SK-N-SH (cell line): ENCODE data around the gene BMP8A. TPM values are rescaled to one million over a fixed set of nuclear protein-coding genes. Genes with fewer than 3 reads are reported as not detected.
A peak's percentile ranks its signal among the peaks of the same experiment; 100 is the strongest.

Experiments
- CTCF ChIA-PET: fragments of 300-600, 350-600 bp; formaldehyde crosslinking; extraction: SDS; loops from one replicate; lab custom pipeline; 2021; lab: Yijun Ruan, JAX
- POLR2A ChIA-PET: fragments of 350-600 bp; sonication (Branson Sonifier 250); formaldehyde crosslinking; extraction: SDS; loops from one replicate; lab custom pipeline; 2020; ENCODE audit warnings: antibody characterized with exemption, inconsistent platforms; lab: Yijun Ruan, JAX
- DNase-seq: peaks from one replicate; pipeline ENCODE4 v3.0.0; 2012
- H2AFZ ChIP-seq: fragments of 200-600 bp; sonication (generic); 2 replicates; pipeline ENCODE4 v1.8.1; 2016; ENCODE audit warnings: antibody characterized with exemption, mild to moderate bottlenecking, low read depth
- H3F3A ChIP-seq: fragments of 200-600 bp; sonication (generic); replicated peaks from 2 replicates; pipeline ENCODE3; 2016; ENCODE audit warnings: antibody characterized with exemption, mild to moderate bottlenecking; ENCODE audit not compliant: insufficient read depth
- H3K27ac ChIP-seq, 2 experiments: fragments of 200-500 bp in 1 of 2; fragments of 200-600 bp in 1 of 2; sonication (Bioruptor generic) in 1 of 2; sonication (generic), shearing (Covaris generic) in 1 of 2; 2 replicates each; pipeline versions ENCODE4 v1.5.1 to v1.6.1; 2014 to 2016; ENCODE audit warnings: low read depth in 2 of 2, inconsistent platforms in 1 of 2, low read length in 1 of 2, mild to moderate bottlenecking in 1 of 2, mixed read lengths in 1 of 2
- H3K27me3 ChIP-seq: fragments of 200-600 bp; sonication (generic), shearing (Covaris generic); 2 replicates; pipeline ENCODE4 v1.6.1; 2016; ENCODE audit warnings: mixed run types; ENCODE audit not compliant: insufficient read depth
- H3K36me3 ChIP-seq, 2 experiments: fragments of 200-500 bp in 1 of 2; fragments of 200-600 bp in 1 of 2; sonication (Bioruptor generic) in 1 of 2; sonication (generic) in 1 of 2; replicated peaks in 1 of 2; 2 replicates each; pipeline versions ENCODE3 to v1.5.1; 2014 to 2016; ENCODE audit warnings: low read length in 1 of 2, mild to moderate bottlenecking in 1 of 2; ENCODE audit not compliant: insufficient read depth in 2 of 2, control insufficient read depth in 1 of 2
- H3K4me1 ChIP-seq, 2 experiments: fragments of 200-500 bp in 1 of 2; fragments of 200-600 bp in 1 of 2; sonication (Bioruptor generic) in 1 of 2; sonication (generic), shearing (Covaris generic) in 1 of 2; 2 replicates each; pipeline versions ENCODE4 v1.5.1 to v1.6.1; 2014 to 2016; ENCODE audit warnings: low read depth in 1 of 2, low read length in 1 of 2, mixed run types in 1 of 2; ENCODE audit not compliant: insufficient read depth in 2 of 2, control insufficient read depth in 1 of 2
- H3K4me2 ChIP-seq: fragments of 200-600 bp; sonication (generic), shearing (Covaris generic); 2 replicates; pipeline ENCODE4 v1.6.1; 2017; ENCODE audit warnings: mixed run types
- H3K4me3 ChIP-seq, 2 experiments: fragments of 200-500 bp in 1 of 2; fragments of 200-600 bp in 1 of 2; sonication (Bioruptor generic) in 1 of 2; sonication (generic), shearing (Covaris generic) in 1 of 2; 2 replicates each; pipeline versions ENCODE4 v1.5.1 to v1.8.1; 2014 to 2016; ENCODE audit warnings: low read depth in 2 of 2, inconsistent platforms in 1 of 2, low read length in 1 of 2, mild to moderate bottlenecking in 1 of 2, mixed read lengths in 1 of 2, moderate library complexity in 1 of 2
- H3K79me2 ChIP-seq: fragments of 200-600 bp; sonication (generic); 2 replicates; pipeline ENCODE4 v1.8.1; 2017; ENCODE audit warnings: mild to moderate bottlenecking; ENCODE audit not compliant: insufficient read depth
- H3K9ac ChIP-seq: fragments of 200-600 bp; sonication (generic); 2 replicates; pipeline ENCODE4 v1.6.1; 2017; ENCODE audit warnings: mixed run types
- H3K9me2 ChIP-seq: fragments of 200-600 bp; sonication (generic); 2 replicates; pipeline ENCODE4 v1.6.1; 2017; ENCODE audit warnings: mixed run types
- H3K9me3 ChIP-seq: fragments of 200-600 bp; sonication (generic); 2 replicates; pipeline ENCODE4 v1.6.1; 2017; ENCODE audit warnings: mixed run types, mild to moderate bottlenecking, moderate library complexity
- H4K20me1 ChIP-seq: fragments of 200-600 bp; sonication (generic); 2 replicates; pipeline ENCODE4 v1.6.1; 2017; ENCODE audit warnings: mild to moderate bottlenecking, mixed run types; ENCODE audit not compliant: insufficient read depth
- CHD2 ChIP-seq: fragments of 150-350 bp; IDR thresholded peaks from 2 replicates; pipeline ENCODE4 v1.6.1; 2018; ENCODE audit warnings: low read length; ENCODE audit not compliant: partially characterized antibody
- EP300 ChIP-seq, 2 experiments: IDR thresholded peaks; 2 replicates each; pipeline versions ENCODE4 v1.4.0 to v1.6.1; 2012; ENCODE audit warnings: borderline replicate concordance in 1 of 2, low read depth in 1 of 2, low read length in 1 of 2
- EZH2phosphoT487 ChIP-seq: fragments of 200-600 bp; sonication (generic); IDR thresholded peaks from 2 replicates; pipeline ENCODE4 v1.6.1; 2017; ENCODE audit warnings: low read depth, mixed run types, mild to moderate bottlenecking, antibody characterized with exemption, moderate library complexity, borderline replicate concordance
- FOSL2 ChIP-seq: IDR thresholded peaks from 2 replicates; pipeline ENCODE4 v1.4.0; 2012; ENCODE audit warnings: low read depth, mild to moderate bottlenecking, moderate library complexity, borderline replicate concordance
- FOXJ3 ChIP-seq: sonication (generic); formaldehyde crosslinking; IDR thresholded peaks from 2 replicates; pipeline ENCODE4 v1.5.1; 2020; ENCODE audit warnings: mild to moderate bottlenecking, missing genetic modification reagents
- FOXM1 ChIP-seq: IDR thresholded peaks from 2 replicates; pipeline ENCODE4 v1.4.0; 2012; ENCODE audit warnings: low read depth, mild to moderate bottlenecking
- GABPA ChIP-seq: IDR thresholded peaks from 2 replicates; pipeline ENCODE4 v1.4.0; 2012; ENCODE audit warnings: low read depth, mild to moderate bottlenecking
- GATA2 ChIP-seq: sonication (generic); formaldehyde crosslinking; IDR thresholded peaks from 2 replicates; pipeline ENCODE4 v1.5.0; 2020; ENCODE audit warnings: mild to moderate bottlenecking, missing genetic modification reagents
- IRF3 ChIP-seq: fragments of 150-350 bp; IDR thresholded peaks from 2 replicates; pipeline ENCODE4 v1.6.1; 2016; ENCODE audit warnings: mild to moderate bottlenecking, low read depth, low read length
- MAX ChIP-seq: IDR thresholded peaks from 2 replicates; pipeline ENCODE4 v1.4.0; 2012; ENCODE audit warnings: low read depth
- NFIC ChIP-seq: IDR thresholded peaks from 2 replicates; pipeline ENCODE4 v1.4.0; 2012; ENCODE audit warnings: borderline replicate concordance
- NRF1 ChIP-seq: IDR thresholded peaks from 2 replicates; pipeline ENCODE4 v1.6.1; 2012; ENCODE audit warnings: low read depth, mild to moderate bottlenecking, low read length
- POLR2AphosphoS5 ChIP-seq: IDR thresholded peaks from 2 replicates; pipeline ENCODE4 v1.6.1; 2012; ENCODE audit warnings: low read depth, low read length
- RAD21 ChIP-seq: IDR thresholded peaks from 2 replicates; pipeline ENCODE4 v1.6.1; 2012; ENCODE audit warnings: mild to moderate bottlenecking, low read length
- RCOR1 ChIP-seq: fragments of 150-350 bp; IDR thresholded peaks from 2 replicates; pipeline ENCODE4 v1.6.1; 2017; ENCODE audit warnings: antibody characterized with exemption, low read length
- RXRA ChIP-seq: IDR thresholded peaks from 2 replicates; pipeline ENCODE4 v1.4.0; 2012; ENCODE audit warnings: low read depth, mild to moderate bottlenecking, borderline replicate concordance
- SIN3A ChIP-seq: IDR thresholded peaks from 2 replicates; pipeline ENCODE4 v1.6.1; 2012; ENCODE audit warnings: low read depth, mild to moderate bottlenecking, low read length, moderate library complexity, borderline replicate concordance
- USF1 ChIP-seq: IDR thresholded peaks from 2 replicates; pipeline ENCODE4 v1.4.0; 2012; ENCODE audit warnings: low read depth, borderline replicate concordance
- ZBTB33 ChIP-seq: IDR thresholded peaks from 2 replicates; pipeline ENCODE4 v1.4.0; 2012; ENCODE audit warnings: low read depth, borderline replicate concordance
- WGBS: methylation state at CpG from one replicate; pipeline ENCODE4 v1.1.6; 2017; ENCODE audit warnings: low lambda C conversion rate; 5-methylcytosine and 5-hydroxymethylcytosine counted together
- polyA plus RNA-seq, 3 experiments: library from polyadenylated mRNA; depleted of rRNA; stranded (reverse); fragments of >200 nt; gene quantifications; 2 replicates each; pipeline ENCODE4 v1.2.3, GENCODE V29; 2012

BMP8A gene
- polyA plus RNA-seq (2012; rRNA removed), result 0.05 and 0.16 TPM in 2 replicates
- 0.03 TPM in 1 of 2 replicates, not detected in the other for polyA plus RNA-seq (2012; cell fraction: cytosol; rRNA removed)
- not detected in 2 replicates for polyA plus RNA-seq (2012; cell fraction: nucleus; rRNA removed)

GRCh38 chr1:39491146-39491921 lies at the start of gene BMP8A:
BMP8A (plus strand) TSS chr1:39491636; CDS start chr1:39491992, 356 bp downstream.
- H3K9ac ChIP-seq, result no peak within 1 kb of the TSS
- whole genome bisulfite sequencing, result 4% methylated on average over 14 of the region's 112 CpGs
- H2AFZ ChIP-seq, result 0 out of 2 replicates have a peak within 1 kb of the TSS, but pooled peaks have one; percentile 16
- CTCF ChIA-PET, result no interaction called here
- H3F3A ChIP-seq, result peaks cover 31% of the 10 kb centered on the region
- no peaks in the 10 kb centered on the region; the same call in 1 of the 2 replicates for H3K27me3 ChIP-seq
- POLR2A ChIA-PET, result no interaction called here
- TF ChIP-seq EZH2phosphoT487, result no peak
- TF ChIP-seq GATA2 (CRISPR knock-in tag), result no peak
- TF ChIP-seq RAD21, result no peak
- no peak for TF ChIP-seq POLR2AphosphoS5
- TF ChIP-seq NRF1, result no peak
- no peak for TF ChIP-seq GABPA
- TF ChIP-seq USF1, result no peak
- no peak for TF ChIP-seq FOXM1
- no peak for TF ChIP-seq MAX
- no peak for TF ChIP-seq ZBTB33
- no peak for TF ChIP-seq SIN3A
- no peak for TF ChIP-seq FOSL2
- TF ChIP-seq EP300 (IDR thresholded peaks at IDR 0.05; ENCODE audit: borderline replicate concordance in 1 of 2, low read depth in 1 of 2, low read length in 1 of 2), result no peak
- peak; percentile 96 for DNase-seq
- H4K20me1 ChIP-seq, result no peaks in the 10 kb centered on the region
- no peaks in the 10 kb centered on the region for H3K9me2 ChIP-seq
- no peaks in the 10 kb centered on the region; a peak in 1 of 4 replicates for H3K4me1 ChIP-seq
- H3K36me3 ChIP-seq, result peaks cover 15% of the 10 kb centered on the region in 2 experiments
- no peaks in the 10 kb centered on the region for H3K79me2 ChIP-seq
- H3K4me2 ChIP-seq, result peak within 1 kb of the TSS; percentile 60; the same call in 1 of the 2 replicates
- H3K27ac ChIP-seq, result no peak within 1 kb of the TSS
- H3K4me3 ChIP-seq, result peak within 1 kb of the TSS in 1 of 2 experiments; percentile 40; a peak in 3 of 4 replicates
- no peaks in the 10 kb centered on the region for H3K9me3 ChIP-seq

GRCh38 chr1:39441797-39442196 lies 49.6 kb upstream of the BMP8A start:
- Histone ChIP-seq H2AFZ (no peak overlapping the region), H3K36me3 (peaks cover 81 to 89% of the 10 kb centered on the region in 2 experiments), H3K4me1 (no peaks in the 10 kb centered on the region), H3K4me2 (no peak overlapping the region), H3F3A (peaks cover 22% of the 10 kb centered on the region), H3K9me3 (no peaks in the 10 kb centered on the region), H3K27me3 (no peaks in the 10 kb centered on the region), H4K20me1 (no peaks in the 10 kb centered on the region), H3K9me2 (no peaks in the 10 kb centered on the region), H3K27ac (no peak overlapping the region), H3K9ac (no peak overlapping the region), H3K4me3 (no peak overlapping the region), H3K79me2 (peaks cover 16% of the 10 kb centered on the region; the same call in 1 of the 2 replicates)
- DNase-seq, result no peak
- POLR2A ChIA-PET, result no interaction called here
- CTCF ChIA-PET, result interaction anchor here (0.8 to 1.7 kb wide), 5 partner anchors 11 to 343 kb away, joined by 3 to 4 read pairs (median 3); no protein-coding TSS in a partner anchor
- TF ChIP-seq USF1 (no peak), CHD2 (no peak), FOXJ3 (CRISPR knock-in tag) (no peak), FOSL2 (no peak), RAD21 (no peak), RXRA (no peak), IRF3 (no peak), NRF1 (no peak), NFIC (no peak), POLR2AphosphoS5 (no peak), RCOR1 (no peak), SIN3A (no peak)
